HT1080 (cell line): ENCODE data around the gene STAT1. TPM values are rescaled to one million over a fixed set of nuclear protein-coding genes. Genes with fewer than 3 reads are reported as not detected.

Source experiments
- DNase-seq: peaks from one replicate; pipeline ENCODE4 v3.0.0-alpha.2; 2015; ENCODE audit warnings: low read depth
- total RNA-seq: library from RNA; depleted of rRNA; stranded (reverse); fragments of >200 nt; shearing (Covaris generic); gene quantifications from 2 replicates; pipeline ENCODE4 v1.2.3, GENCODE V29; 2014

The STAT1 gene
- total RNA-seq, 1 experiment from 2014 or later = 30.7 TPM

DNA sequence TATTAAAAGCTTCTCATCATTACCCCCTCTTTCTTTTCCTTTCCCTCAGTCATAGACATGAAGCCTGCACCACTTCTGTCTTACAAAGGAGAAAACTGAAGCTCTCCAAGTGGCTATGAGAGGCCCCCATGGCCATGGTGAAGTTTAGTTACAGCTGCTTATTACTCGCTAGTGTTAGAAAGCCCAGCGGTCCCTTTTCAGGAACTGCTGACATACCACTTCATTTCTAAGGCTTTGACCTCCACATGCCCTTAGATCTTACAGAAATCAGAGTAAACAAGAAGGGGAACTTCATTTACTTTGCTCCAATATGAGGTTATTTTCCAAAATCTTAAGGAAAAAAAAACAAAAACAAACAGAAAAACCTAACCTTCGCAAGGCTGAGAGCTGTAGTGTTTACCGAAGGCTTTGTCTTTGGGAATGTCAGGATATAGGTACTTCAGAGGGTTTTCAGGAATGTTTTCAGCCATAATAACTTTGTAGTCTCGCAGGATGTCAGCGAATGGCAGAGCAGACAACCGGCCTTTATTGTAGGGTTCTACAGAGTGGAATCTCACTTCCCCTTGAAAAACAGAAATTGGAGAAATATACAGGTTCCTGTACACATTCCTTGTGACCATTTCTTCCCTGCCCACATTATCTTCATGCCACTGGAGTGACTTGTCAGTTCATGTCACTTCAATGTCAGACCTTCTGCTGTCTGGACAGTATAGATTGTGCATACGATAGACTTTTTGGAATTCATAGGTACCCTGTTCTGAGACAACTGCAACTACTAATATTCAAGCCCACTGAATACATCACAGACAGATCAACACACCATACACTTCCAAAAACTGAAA lies 18.8 kb upstream of the STAT1 start:
- DNase-seq = no peak

DNA sequence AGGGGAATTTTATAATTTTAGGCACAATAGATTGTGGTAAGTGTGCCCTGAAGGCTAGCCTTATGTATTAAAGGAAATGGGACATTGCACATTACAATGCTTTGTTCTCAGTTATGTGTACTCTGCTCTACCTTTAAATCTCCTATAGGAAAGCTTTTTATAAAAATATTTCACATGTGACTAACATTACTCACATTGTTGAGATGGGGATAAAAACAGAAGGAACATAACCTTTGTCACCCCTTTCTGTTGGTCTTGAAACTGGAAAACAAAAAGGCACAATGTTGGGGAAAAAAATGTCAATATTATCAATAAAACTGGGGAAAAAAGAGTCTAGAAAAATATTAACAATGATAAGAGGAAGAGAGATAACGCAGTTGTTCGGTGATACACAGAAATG lies 17.3 kb upstream of the STAT1 start:
- DNase-seq = no peak

DNA sequence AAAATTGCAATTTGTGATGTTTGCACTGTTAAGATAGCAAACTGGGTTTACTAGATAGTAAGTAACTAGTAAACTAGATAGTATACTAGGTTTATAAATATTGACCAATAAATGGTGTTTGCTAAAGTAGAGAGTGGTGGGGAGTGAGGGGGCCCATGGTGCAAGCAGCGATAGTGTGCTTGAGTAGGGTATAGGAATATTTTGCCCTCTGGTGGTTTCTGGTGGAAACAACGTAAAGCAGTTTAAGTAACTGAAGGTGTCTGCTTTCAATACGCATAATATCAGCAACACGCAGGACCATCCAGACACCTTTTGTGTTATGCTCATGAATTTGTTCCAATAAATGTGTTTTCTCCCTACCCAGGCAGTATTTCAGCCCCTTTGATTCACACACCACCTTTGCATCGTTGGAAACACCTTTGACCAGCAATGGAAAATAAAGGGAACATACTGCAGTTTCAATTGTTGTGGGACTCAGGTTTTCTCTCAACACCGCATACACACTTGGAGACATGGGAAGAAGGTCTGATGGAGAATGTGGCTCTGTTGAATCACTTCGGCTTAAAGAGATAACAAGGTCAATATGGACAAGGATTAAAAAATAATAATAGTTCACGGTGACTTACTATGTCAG lies 16.7 kb upstream of the STAT1 start:
- DNase-seq = peak; percentile 56

DNA sequence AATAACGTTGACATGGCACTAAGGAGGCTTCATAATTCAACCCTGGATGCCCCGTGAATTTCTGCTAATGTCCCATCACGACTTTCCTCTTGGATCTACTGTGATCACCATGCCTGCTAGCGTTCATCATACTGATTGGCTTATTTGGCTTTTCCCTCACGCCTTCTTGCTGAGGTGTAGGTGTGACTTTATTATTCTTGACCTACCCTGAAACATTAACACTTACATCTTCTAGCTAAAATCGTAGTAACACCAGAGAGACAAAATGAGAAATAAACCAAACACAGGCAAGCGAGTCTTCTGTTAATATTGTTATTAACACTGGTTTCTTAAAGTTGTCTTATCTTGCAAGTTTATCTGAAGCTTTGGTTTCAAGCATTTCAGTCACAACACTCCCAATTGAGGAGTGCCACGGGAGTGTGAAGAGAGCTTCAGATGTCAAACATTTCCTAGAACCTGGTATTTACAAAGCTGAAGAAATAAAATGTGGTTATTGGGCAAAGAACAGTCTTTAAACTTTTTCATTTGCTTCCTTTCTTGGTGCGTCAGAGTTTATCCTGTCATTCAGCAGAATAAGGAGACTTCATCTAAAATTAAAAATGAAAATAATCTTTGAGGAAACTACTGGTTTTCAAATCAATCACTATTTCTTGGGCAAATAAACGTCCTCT lies 15.4 kb upstream of the STAT1 start:
- DNase-seq = no peak

DNA sequence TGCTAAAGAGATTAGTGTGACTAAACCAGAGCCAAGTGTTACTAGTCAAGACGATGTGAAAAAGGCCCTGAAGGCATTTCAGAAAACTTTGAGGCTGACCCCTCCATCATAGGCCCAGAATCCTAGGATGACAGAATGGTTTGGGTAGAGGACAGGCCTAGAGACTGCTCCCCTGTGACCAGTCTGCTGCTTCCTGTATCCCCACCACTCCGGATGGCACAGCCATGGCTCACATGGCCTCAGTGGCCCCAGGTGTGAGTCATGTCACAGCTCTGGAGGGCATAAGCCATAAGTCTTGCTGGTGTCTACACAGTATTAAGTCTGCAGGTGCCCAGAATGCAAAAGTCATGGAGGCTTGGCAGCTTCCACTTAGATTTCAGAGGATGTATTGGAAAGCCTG lies 12.4 kb upstream of the STAT1 start:
- peak; percentile 34 for DNase-seq

DNA sequence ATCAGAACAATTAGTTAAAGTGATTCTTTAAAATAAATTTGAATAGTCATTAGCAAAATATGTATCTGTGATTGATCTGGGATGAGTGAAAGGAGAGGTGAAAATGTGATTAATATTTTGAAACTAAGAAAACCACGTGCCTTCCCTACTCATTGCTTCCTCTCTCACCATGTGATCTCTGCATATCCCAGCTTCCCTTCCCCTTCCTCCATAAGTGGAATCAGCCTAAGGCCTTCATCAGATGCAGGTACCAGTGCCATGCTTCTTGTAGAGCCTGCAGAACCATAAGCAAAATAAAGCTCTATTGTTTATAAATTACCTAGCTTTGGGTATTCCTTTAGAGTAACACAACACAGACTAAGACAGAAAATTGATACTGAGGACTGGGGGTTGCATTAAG lies 11.2 kb upstream of the STAT1 start:
- DNase-seq = no peak

DNA sequence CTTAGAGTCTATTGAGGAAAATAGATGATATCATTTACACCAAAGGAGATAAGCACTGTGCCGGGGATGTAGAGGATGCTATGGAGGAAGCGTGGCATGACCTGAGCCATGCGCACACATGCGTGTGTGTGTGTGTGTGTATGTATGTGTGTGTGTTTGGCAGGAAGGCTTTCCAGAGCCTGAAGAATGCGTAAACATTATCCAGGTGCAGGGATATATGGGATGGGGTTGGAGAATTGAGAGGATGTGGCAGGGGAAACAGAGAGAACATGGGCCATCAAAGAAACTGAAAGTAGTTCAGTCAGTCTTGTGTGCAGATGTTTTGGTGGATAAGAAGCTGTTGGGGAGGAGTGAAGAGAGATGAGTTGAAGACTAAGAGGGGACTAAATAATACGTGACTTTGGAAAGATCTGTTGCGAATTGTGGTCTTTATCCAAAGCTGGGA lies 9.3 kb upstream of the STAT1 start:
- DNase-seq = no peak

DNA sequence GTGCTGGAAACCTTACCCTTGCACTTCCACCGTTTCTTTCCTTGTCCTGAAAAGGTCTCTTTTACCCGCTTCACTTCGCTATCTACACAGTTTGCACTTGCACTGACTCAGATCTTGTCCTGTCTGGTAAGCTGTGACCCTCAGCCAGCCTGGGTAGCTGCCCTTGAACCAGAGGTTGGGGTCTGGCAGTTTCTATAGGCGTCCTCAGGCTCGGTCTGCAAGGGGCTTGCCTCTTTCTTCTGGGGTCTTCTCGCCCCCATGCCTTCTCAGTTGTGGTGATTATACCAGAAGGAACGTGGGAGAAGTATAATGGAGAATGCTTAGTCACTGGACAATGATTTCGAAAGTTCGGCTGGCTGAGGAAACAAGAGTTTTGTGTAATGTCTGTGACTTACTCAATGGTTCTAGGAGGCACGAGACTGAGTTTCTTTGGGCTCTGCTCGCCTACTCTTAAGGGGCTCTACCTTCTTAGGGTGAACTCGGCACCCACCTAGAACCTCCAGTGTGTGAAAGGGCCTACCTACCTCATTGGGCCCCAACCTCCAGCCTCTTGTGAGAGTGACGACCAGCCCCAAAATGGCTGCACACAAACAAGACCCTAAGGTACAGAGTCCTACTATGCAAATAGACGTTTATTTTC lies 6.9 kb upstream of the STAT1 start:
- DNase-seq = peak; percentile 48

DNA sequence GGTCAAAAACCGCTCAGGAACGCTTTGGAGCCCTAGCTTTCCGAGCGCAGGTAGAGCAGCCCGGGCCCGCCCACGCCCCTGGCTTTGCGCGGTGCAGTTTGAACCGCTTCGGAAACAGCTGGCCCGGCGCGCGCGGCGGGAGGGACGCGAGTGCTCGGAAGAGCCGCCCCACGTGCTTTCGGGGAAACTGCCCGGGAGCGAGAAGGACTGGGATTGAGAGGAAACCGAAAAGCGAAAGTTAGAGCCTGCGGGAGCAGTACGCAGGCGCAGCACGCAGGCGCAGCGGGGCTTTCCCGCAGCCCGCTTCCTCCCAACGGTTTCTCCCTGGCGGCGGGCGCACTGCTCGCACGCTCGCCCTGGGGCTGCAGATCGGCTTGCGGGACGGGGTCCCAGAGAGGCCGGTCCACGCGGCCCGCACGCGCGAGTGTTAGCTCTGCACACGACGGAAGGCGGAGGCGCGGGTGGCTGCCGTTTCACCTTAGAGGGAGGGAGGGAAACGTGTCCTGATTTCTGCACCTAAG lies 6.3 kb upstream of the STAT1 start:
- DNase-seq = peak; percentile 97

DNA sequence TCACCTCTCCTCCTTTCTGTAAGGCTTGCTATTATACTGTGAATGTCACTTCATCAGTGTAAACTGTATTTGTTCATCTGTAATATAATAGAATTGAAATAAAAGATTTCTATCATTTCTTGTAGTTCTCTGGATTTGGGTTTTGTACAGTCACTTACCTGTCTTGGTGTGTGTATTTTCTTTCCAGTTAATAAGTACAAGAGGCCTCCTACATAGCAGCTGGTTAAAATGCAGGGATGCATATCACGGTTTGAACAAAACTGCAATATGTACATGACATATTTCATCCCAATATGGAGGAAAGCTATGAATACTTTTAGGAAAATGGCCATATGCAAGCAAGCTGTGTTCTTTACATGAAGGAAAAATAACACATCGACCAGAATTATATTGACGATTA lies 5.4 kb upstream of the STAT1 start:
- DNase-seq = no peak

DNA sequence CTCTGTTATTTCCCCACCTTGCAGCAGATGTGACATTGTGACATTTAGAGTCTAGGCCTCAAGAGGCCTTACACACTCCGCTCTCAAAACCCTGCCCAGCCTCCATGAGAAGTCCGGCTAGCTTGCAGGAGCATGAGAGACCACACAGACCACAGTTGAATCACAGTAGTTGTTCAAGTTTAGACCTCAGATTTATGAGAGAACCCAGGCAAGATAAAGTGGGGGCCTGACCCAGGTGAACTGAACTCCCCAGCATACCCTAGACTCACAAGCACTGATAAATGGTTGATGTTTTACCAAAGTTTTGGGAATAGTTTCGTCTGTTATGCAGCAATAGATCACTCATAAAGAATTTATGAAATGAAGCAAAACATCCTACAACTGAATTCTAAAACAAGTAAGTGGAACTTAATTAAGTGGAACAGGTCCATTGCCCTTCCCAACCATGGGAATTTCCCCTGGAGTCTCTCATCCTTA lies 4.7 kb upstream of the STAT1 start:
- no peak for DNase-seq

DNA sequence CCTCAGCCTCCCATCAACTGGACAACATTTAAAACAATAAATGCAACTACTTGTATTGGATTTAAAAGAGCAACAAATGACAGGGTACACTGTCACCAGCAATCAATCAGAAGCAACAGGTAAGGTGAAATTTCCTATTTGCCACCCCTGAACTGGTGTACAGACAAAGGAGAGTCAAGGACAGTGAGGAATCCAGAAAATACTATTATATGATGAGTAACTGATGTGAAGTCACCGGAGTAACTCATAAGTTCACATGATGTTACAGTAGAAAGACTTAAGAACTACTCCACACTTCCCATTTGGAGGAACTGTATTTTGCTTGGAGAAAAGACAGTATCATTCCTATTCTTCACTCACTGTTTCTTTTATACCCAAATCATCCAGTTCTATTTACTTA lies 4.1 kb upstream of the STAT1 start:
- DNase-seq = no peak

DNA sequence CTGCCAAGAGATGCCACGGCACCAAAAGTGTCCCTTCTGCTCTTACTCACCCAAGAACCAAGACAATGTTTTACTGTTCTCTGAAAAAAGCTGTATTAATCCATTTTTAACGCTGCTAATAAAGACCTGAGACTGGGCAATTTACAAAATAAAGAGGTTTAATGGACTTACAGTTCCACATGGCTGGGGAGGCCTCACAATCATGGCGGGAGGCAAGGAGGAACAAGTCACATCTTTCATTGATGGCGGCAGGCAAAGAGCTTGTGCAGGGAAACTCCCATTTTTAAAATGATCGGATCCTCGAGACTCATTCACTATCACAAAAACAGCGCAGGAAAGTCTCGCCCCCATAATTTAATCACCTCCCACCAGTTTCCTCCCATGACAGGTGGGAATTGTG lies 1.9 kb upstream of the STAT1 start:
- no peak for DNase-seq

DNA sequence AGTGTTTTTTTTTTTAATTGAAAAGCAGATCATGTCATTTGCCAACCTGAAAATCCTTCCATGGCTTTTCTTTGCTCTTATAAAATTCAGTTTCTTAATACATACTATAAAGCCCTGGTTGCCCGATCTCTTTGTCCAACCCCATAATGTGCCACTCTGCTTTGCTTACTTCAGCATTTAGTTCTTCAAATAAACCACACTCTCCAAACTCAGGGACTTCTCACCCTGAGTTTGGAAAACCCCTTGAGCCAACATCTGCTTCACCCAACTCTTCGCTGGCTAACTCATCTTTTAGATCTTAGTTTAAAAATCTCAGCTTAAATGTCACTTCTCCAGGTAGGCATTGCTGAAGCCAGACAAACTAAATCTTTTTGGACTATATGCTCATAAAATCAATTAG lies 1.3 kb upstream of the STAT1 start:
- DNase-seq = no peak

DNA sequence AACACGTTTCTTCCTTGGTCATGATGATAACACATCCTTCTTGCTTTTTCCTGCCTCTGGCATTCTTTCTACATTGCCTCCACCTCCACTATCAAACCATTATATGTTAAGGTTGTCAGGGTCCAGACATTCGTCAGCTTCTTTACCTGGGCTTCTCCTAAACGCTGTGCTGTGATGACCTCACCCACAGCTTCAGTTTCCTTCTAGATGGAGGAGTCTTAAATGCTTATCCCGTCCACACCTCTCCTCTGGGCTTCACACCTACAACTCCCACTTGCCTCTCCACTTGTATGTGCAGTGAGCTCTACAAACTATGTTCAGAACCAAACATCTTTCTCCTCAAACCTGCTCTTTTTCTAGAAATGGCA lies 666 bp upstream of the STAT1 start:
- DNase-seq = no peak

DNA sequence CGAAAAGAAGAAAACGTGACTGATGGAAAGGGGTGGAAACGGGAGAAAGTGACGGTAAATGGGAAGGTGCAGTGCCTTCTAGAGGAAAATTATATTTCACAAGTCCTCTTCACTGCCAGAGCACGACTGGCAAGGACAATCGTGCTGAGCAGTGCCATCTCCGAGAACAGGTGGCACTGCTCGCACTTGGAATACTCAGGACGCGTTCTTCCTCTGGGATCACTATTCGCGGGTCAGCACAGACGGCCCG lies 364 bp downstream of the STAT1 start:
- DNase-seq = no peak

DNA sequence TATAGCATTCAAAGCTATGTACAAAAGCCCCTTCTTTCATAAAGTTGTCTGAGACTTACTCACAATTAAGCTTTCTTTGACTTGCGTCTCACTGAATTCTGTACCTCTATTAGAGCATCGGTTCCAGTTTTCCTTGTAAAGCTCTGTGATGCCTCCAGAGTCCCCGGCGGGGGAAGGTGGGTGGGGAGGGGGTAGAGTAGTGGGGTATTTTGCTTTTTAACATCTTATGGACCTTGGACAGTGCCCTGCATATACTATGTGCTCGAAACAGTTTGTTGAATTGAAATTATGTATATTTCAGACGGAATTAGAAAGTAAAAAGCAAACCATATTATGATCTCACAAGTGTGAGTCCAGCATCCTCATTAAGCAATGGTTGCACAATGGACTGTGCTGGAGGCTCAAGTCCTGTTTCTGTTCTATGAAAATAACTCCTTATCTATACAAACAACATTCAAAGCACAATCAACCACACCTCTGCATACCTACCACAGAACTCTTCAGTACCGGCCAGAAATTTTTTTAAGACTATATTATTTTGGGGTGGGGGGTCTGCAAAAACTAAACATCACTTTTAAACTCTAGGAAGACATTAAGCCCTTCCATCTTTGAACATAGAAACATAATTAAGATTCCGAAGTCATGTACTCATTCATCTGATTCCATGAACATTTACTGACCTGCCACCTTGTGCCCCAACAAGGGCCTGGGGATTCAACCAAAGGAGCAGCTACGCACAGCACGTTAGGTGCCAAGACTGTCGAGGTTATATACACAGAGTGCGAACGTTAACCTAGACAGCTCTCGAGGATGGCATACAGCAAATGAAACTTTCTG lies 908 bp downstream of the STAT1 start:
- DNase-seq = peak; percentile 12

DNA sequence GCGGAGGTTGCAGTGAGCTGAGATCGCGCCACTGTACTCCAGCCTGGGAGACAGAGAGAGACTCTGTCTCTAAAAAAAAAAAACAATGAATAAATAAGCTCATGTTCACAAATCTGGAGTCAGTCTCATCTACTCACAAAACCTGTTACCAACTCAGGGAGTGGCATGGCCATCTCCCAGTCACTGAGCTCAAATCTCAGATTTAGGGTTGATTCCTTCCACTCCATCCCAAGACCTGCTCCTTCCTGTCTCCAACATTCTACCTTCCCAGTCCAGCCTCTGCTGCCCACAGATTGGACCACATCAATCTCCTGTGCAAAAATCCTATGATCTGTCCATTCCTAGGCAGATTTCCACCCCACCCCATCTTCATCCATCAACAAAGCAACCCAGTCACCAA lies 1.6 kb downstream of the STAT1 start:
- no peak for DNase-seq

DNA sequence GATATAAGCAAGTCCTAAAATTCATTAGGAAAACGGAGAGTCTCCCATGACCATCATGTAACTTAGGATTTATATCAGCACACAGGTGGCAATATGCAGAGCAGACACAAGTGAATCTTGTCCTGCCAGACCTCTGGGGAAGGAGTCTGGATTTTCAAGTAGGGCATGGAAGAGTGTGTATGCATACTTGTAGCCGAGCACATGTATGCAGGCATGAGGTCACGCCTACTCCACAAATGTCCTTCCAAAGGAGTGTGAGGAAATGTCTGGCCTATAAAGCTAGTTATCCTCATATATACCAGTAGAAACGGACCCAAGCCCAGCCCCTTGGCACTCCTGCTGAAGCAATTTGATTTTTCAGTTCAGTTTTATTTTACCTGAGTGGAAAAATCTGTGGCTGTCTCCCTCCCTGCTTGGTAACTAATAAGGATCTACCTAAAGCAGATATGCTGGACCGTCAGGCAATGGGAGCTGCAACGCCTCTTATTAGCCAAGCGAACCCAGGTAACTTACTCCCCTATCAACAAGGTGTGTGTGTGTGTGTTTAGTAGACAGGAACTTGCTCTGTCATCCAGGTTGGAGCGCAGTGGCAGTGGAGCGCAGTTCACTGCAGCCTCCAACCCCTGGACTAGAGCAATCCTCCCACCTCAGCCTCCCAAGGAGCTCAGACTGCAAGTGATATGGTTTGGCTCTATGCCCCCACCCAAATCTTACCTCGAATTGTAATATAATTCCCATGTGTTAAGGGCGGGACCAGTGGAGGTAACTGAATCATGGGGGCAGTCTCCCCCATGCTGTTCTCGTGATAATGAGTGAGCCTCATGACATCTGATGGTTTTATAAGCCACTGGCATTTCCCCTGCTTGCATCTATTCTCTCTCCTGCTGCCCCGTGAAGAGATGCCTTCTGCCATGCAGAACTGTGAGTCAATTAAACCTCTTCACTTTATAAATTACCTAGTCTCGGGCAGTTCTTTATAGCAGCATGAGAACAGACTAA lies 2.8 kb downstream of the STAT1 start:
- no peak for DNase-seq
